H1 (cell line): Measurements from ENCODE around the gene ELMO1. TPM values are rescaled to one million over a fixed set of nuclear protein-coding genes. Genes with fewer than 3 reads are reported as not detected.

Experiments
- ASH2L ChIP-seq: fragments of 200-600, 300-600 bp; sonication (generic); IDR thresholded peaks from one replicate; pipeline ENCODE4 v1.7.1; 2017; ENCODE audit warnings: low read length
- BRCA1 ChIP-seq: IDR thresholded peaks from 2 replicates; pipeline ENCODE4 v1.6.1; 2012; ENCODE audit warnings: low read depth, low read length, improper control_type of control experiment
- GABPA ChIP-seq: IDR thresholded peaks from 2 replicates; pipeline ENCODE4 v1.6.1; 2011; ENCODE audit warnings: mild to moderate bottlenecking, low read length, moderate library complexity, borderline replicate concordance; ENCODE audit not compliant: insufficient read depth
- JUND ChIP-seq: IDR thresholded peaks from 2 replicates; pipeline ENCODE4 v1.6.1; 2011; ENCODE audit warnings: mild to moderate bottlenecking, improper control_type of control experiment, low read length
- KDM4A ChIP-seq: IDR thresholded peaks from one replicate; pipeline ENCODE4 v1.7.1; 2012; ENCODE audit warnings: low read depth, mild to moderate bottlenecking, moderate library complexity, low read length, inconsistent platforms; ENCODE audit not compliant: severe bottlenecking
- KDM5A ChIP-seq: fragments of 200-600 bp; IDR thresholded peaks from 2 replicates; pipeline ENCODE4 v1.7.1; 2012; ENCODE audit warnings: mild to moderate bottlenecking, low read length, inconsistent platforms, mixed read lengths
- NRF1 ChIP-seq: IDR thresholded peaks from 2 replicates; pipeline ENCODE4 v1.6.1; 2011; ENCODE audit warnings: mild to moderate bottlenecking, low read depth, low read length, improper control_type of control experiment
- RFX5 ChIP-seq: IDR thresholded peaks from 2 replicates; pipeline ENCODE4 v1.6.1; 2011; ENCODE audit warnings: low read depth, low read length, improper control_type of control experiment, borderline replicate concordance
- polyA plus RNA-seq, 7 experiments: library from polyadenylated mRNA; depleted of rRNA in 3 of 7; stranded (reverse) in 5 of 7; unstranded in 2 of 7; fragments of >200 nt in 5 of 7; fragments of 200-250 nt in 2 of 7; gene quantifications; 1 replicate in 5 of 7; 2 replicates in 1 of 7; 4 replicates in 1 of 7; pipeline versions ENCODE4 v1.2.1 to v1.2.3, GENCODE V29; 2011 to 2013; ENCODE audit warnings: missing spikeins in 2 of 7, mixed read lengths in 2 of 7
- total RNA-seq: library from RNA; stranded (reverse); fragmentation: NEBNext Ultra II Directional; extraction: Animal tissue kit (Norgen Biotek cat#: 25700); gene quantifications from 2 replicates; pipeline ENCODE4 v1.2.1, GENCODE V29; 2021
- TF ChIP-seq, protein P1 (sequence below): fragments of 300-600 bp; sonication (generic); IDR thresholded peaks from 2 replicates; pipeline ENCODE4 v1.7.1; 2012; ENCODE audit warnings: low read length, moderate library complexity, mild to moderate bottlenecking, inconsistent platforms; ENCODE audit not compliant: insufficient replicate concordance

ELMO1 gene
- total and polyA plus RNA-seq, 2 of the 8 experiments (the other 6 are each of a cell fraction or from before 2014, with no cell fraction given), result 18.4 to 21.0 TPM

DNA sequence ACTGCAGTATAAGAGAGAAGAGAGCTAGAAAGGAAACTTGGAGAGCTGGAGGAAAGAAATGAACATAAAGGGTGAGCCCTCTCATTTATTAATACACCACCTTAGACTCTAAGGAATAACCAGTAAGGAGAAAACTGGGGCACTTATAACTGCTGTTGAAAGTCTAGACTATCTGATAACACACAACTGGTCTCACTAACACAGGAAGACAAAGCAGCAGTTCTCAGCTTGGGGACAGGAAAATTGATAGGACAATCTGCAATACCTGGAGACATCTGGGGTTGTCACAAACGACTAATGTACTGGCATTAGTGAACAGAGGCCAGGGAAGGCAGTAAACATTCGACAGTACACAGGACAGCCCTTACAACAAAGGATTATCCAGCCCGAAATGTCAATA, 6.8 kb downstream of the ELMO1 start (continued):
- TF ChIP-seq, protein P1, sequence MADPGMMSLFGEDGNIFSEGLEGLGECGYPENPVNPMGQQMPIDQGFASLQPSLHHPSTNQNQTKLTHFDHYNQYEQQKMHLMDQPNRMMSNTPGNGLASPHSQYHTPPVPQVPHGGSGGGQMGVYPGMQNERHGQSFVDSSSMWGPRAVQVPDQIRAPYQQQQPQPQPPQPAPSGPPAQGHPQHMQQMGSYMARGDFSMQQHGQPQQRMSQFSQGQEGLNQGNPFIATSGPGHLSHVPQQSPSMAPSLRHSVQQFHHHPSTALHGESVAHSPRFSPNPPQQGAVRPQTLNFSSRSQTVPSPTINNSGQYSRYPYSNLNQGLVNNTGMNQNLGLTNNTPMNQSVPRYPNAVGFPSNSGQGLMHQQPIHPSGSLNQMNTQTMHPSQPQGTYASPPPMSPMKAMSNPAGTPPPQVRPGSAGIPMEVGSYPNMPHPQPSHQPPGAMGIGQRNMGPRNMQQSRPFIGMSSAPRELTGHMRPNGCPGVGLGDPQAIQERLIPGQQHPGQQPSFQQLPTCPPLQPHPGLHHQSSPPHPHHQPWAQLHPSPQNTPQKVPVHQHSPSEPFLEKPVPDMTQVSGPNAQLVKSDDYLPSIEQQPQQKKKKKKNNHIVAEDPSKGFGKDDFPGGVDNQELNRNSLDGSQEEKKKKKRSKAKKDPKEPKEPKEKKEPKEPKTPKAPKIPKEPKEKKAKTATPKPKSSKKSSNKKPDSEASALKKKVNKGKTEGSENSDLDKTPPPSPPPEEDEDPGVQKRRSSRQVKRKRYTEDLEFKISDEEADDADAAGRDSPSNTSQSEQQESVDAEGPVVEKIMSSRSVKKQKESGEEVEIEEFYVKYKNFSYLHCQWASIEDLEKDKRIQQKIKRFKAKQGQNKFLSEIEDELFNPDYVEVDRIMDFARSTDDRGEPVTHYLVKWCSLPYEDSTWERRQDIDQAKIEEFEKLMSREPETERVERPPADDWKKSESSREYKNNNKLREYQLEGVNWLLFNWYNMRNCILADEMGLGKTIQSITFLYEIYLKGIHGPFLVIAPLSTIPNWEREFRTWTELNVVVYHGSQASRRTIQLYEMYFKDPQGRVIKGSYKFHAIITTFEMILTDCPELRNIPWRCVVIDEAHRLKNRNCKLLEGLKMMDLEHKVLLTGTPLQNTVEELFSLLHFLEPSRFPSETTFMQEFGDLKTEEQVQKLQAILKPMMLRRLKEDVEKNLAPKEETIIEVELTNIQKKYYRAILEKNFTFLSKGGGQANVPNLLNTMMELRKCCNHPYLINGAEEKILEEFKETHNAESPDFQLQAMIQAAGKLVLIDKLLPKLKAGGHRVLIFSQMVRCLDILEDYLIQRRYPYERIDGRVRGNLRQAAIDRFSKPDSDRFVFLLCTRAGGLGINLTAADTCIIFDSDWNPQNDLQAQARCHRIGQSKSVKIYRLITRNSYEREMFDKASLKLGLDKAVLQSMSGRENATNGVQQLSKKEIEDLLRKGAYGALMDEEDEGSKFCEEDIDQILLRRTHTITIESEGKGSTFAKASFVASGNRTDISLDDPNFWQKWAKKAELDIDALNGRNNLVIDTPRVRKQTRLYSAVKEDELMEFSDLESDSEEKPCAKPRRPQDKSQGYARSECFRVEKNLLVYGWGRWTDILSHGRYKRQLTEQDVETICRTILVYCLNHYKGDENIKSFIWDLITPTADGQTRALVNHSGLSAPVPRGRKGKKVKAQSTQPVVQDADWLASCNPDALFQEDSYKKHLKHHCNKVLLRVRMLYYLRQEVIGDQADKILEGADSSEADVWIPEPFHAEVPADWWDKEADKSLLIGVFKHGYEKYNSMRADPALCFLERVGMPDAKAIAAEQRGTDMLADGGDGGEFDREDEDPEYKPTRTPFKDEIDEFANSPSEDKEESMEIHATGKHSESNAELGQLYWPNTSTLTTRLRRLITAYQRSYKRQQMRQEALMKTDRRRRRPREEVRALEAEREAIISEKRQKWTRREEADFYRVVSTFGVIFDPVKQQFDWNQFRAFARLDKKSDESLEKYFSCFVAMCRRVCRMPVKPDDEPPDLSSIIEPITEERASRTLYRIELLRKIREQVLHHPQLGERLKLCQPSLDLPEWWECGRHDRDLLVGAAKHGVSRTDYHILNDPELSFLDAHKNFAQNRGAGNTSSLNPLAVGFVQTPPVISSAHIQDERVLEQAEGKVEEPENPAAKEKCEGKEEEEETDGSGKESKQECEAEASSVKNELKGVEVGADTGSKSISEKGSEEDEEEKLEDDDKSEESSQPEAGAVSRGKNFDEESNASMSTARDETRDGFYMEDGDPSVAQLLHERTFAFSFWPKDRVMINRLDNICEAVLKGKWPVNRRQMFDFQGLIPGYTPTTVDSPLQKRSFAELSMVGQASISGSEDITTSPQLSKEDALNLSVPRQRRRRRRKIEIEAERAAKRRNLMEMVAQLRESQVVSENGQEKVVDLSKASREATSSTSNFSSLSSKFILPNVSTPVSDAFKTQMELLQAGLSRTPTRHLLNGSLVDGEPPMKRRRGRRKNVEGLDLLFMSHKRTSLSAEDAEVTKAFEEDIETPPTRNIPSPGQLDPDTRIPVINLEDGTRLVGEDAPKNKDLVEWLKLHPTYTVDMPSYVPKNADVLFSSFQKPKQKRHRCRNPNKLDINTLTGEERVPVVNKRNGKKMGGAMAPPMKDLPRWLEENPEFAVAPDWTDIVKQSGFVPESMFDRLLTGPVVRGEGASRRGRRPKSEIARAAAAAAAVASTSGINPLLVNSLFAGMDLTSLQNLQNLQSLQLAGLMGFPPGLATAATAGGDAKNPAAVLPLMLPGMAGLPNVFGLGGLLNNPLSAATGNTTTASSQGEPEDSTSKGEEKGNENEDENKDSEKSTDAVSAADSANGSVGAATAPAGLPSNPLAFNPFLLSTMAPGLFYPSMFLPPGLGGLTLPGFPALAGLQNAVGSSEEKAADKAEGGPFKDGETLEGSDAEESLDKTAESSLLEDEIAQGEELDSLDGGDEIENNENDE, result no peak
- TF ChIP-seq NRF1, result no peak
- TF ChIP-seq KDM4A, result no peak
- no peak for TF ChIP-seq RFX5
- TF ChIP-seq ASH2L, result no peak
- no peak for TF ChIP-seq BRCA1
- no peak for TF ChIP-seq GABPA
- no peak for TF ChIP-seq KDM5A
- no peak for TF ChIP-seq JUND
